H9 (cell line): ENCODE results near the gene CELF4. TPM values are rescaled to one million over a fixed set of nuclear protein-coding genes. Genes with fewer than 3 reads are reported as not detected.

Source experiments
- DNase-seq: peaks from one replicate; pipeline ENCODE4 v3.0.0-alpha.2; 2017
- H2AFZ ChIP-seq: one replicate; pipeline ENCODE4 v1.6.1; 2013; ENCODE audit warnings: mild to moderate bottlenecking, low read length, control low read depth, moderate library complexity
- H2AK5ac ChIP-seq: 2 replicates; pipeline ENCODE4 v1.6.1; 2013; ENCODE audit warnings: low read length, control low read depth, mixed read lengths; ENCODE audit not compliant: insufficient read length
- H2BK120ac ChIP-seq: one replicate; pipeline ENCODE4 v1.6.1; 2013; ENCODE audit warnings: low read depth, mild to moderate bottlenecking, low read length, control low read depth, inconsistent platforms; ENCODE audit not compliant: poor library complexity, severe bottlenecking
- H2BK12ac ChIP-seq: 2 replicates; pipeline ENCODE4 v1.6.1; 2013; ENCODE audit warnings: low read length, control low read depth, mixed read lengths, low read depth; ENCODE audit not compliant: insufficient read length
- H2BK15ac ChIP-seq: 2 replicates; pipeline ENCODE4 v1.6.1; 2013; ENCODE audit warnings: low read depth, low read length, control low read depth
- H2BK20ac ChIP-seq: one replicate; pipeline ENCODE4 v1.6.1; 2013; ENCODE audit warnings: low read depth, mild to moderate bottlenecking, low read length, control low read depth, inconsistent platforms; ENCODE audit not compliant: poor library complexity, severe bottlenecking
- H2BK5ac ChIP-seq: 2 replicates; pipeline ENCODE4 v1.6.1; 2013; ENCODE audit warnings: low read length, control low read depth, mixed read lengths; ENCODE audit not compliant: insufficient read length
- H3K14ac ChIP-seq: 2 replicates; pipeline ENCODE4 v1.6.1; 2013; ENCODE audit warnings: low read length, control low read depth; ENCODE audit not compliant: insufficient read depth
- H3K18ac ChIP-seq: 2 replicates; pipeline ENCODE4 v1.6.1; 2013; ENCODE audit warnings: low read depth, mild to moderate bottlenecking, mixed read lengths, low read length, control low read depth; ENCODE audit not compliant: insufficient read length
- H3K23ac ChIP-seq: 2 replicates; pipeline ENCODE4 v1.6.1; 2013; ENCODE audit warnings: low read length, control low read depth, mixed read lengths, low read depth; ENCODE audit not compliant: insufficient read length
- H3K23me2 ChIP-seq: 2 replicates; pipeline ENCODE4 v1.6.1; 2013; ENCODE audit warnings: low read depth, mild to moderate bottlenecking, mixed read lengths, low read length, control low read depth; ENCODE audit not compliant: insufficient read length, poor library complexity, severe bottlenecking
- H3K27ac ChIP-seq: 2 replicates; pipeline ENCODE4 v1.5.1; 2013; ENCODE audit warnings: low read length, control low read depth, mixed read lengths, low read depth; ENCODE audit not compliant: insufficient read length
- H3K27me3 ChIP-seq: 2 replicates; pipeline ENCODE4 v1.6.1; 2013; ENCODE audit warnings: low read length, control low read depth, inconsistent platforms; ENCODE audit not compliant: insufficient read depth
- H3K4ac ChIP-seq: 2 replicates; pipeline ENCODE4 v1.6.1; 2013; ENCODE audit warnings: low read depth, mild to moderate bottlenecking, control low read depth, inconsistent platforms, low read length, moderate library complexity
- H3K4me1 ChIP-seq: 2 replicates; pipeline ENCODE4 v1.6.1; 2013; ENCODE audit warnings: low read length, control low read depth, inconsistent platforms; ENCODE audit not compliant: insufficient read depth
- H3K4me2 ChIP-seq: 2 replicates; pipeline ENCODE4 v1.6.1; 2013; ENCODE audit warnings: low read length, control low read depth, mixed read lengths; ENCODE audit not compliant: insufficient read length, insufficient read depth
- H3K56ac ChIP-seq: 2 replicates; pipeline ENCODE4 v1.6.1; 2013; ENCODE audit warnings: low read depth, mild to moderate bottlenecking, mixed read lengths, low read length, control low read depth; ENCODE audit not compliant: insufficient read length
- H3K79me1 ChIP-seq: 2 replicates; pipeline ENCODE4 v1.6.1; 2013; ENCODE audit warnings: low read depth, mild to moderate bottlenecking, moderate library complexity, low read length, control low read depth, inconsistent platforms; ENCODE audit not compliant: insufficient read depth, poor library complexity, severe bottlenecking
- H3K79me2 ChIP-seq: 2 replicates; pipeline ENCODE4 v1.6.1; 2013; ENCODE audit warnings: low read length, control low read depth, inconsistent platforms; ENCODE audit not compliant: insufficient read depth
- H3K9ac ChIP-seq: 2 replicates; pipeline ENCODE4 v1.6.1; 2013; ENCODE audit warnings: low read length, control low read depth, mixed read lengths; ENCODE audit not compliant: insufficient read length; ENCODE audit errors: extremely low read depth
- H3K9me3 ChIP-seq: one replicate; pipeline ENCODE4 v1.6.1; 2013; ENCODE audit warnings: low read depth, low read length, inconsistent platforms; ENCODE audit not compliant: control insufficient read depth
- H3T11ph ChIP-seq: one replicate; pipeline ENCODE4 v1.6.1; 2013; ENCODE audit warnings: mild to moderate bottlenecking, low read length, control low read depth, inconsistent platforms
- H4K20me1 ChIP-seq: one replicate; pipeline ENCODE4 v1.6.1; 2013; ENCODE audit not compliant: control insufficient read depth, insufficient read length, insufficient read depth
- H4K5ac ChIP-seq: 2 replicates; pipeline ENCODE4 v1.6.1; 2013; ENCODE audit warnings: low read depth, mild to moderate bottlenecking, mixed read lengths, low read length, control low read depth; ENCODE audit not compliant: insufficient read length
- H4K8ac ChIP-seq: replicated peaks from 2 replicates; pipeline ENCODE4 v1.6.1; 2013; ENCODE audit warnings: low read length, control low read depth, mixed read lengths, low read depth; ENCODE audit not compliant: insufficient read length
- H4K91ac ChIP-seq: 2 replicates; pipeline ENCODE4 v1.6.1; 2013; ENCODE audit warnings: low read depth, mild to moderate bottlenecking, moderate library complexity, mixed read lengths, low read length, control low read depth; ENCODE audit not compliant: insufficient read length
- H3K27ac Mint-ChIP-seq, 3 experiments: 2 replicates in 2 of 3; 3 replicates in 1 of 3; pipeline ENCODE4 v1.8.0; 2020 to 2021; ENCODE audit warnings: mixed read lengths in 3 of 3, mild to moderate bottlenecking in 1 of 3, moderate library complexity in 1 of 3
- H3K27me3 Mint-ChIP-seq: 2 replicates; pipeline ENCODE4 v1.8.0; 2021; ENCODE audit warnings: low read depth, mild to moderate bottlenecking, moderate library complexity, mixed read lengths
- H3K36me3 Mint-ChIP-seq, 3 experiments: 2 replicates in 2 of 3; 3 replicates in 1 of 3; pipeline ENCODE4 v1.8.0; 2020 to 2021; ENCODE audit warnings: low read depth in 3 of 3, mixed read lengths in 3 of 3; ENCODE audit not compliant: insufficient read depth in 1 of 3
- H3K4me1 Mint-ChIP-seq, 2 experiments: 2 replicates each; pipeline ENCODE4 v1.8.0; 2020; ENCODE audit warnings: mixed read lengths in 2 of 2
- H3K4me3 Mint-ChIP-seq, 2 experiments: 2 replicates in 1 of 2; 3 replicates in 1 of 2; pipeline ENCODE4 v1.8.0; 2020 to 2021; ENCODE audit warnings: mild to moderate bottlenecking in 2 of 2, mixed read lengths in 2 of 2, moderate library complexity in 1 of 2
- H3K9me3 Mint-ChIP-seq, 2 experiments: 2 replicates in 1 of 2; 3 replicates in 1 of 2; pipeline ENCODE4 v1.8.0; 2020; ENCODE audit warnings: mild to moderate bottlenecking in 2 of 2, mixed read lengths in 2 of 2, moderate library complexity in 1 of 2
- WGBS: extraction: QIAGEN DNeasy Blood & Tissue Kit; methylation state at CpG from one replicate; pipeline ENCODE4 v1.1.7; 2013; ENCODE audit warnings: missing lambda C conversion rate, low lambda C conversion rate, mixed read lengths; ENCODE audit not compliant: insufficient read length; ENCODE audit errors: extremely low coverage; 5-methylcytosine and 5-hydroxymethylcytosine counted together
- total RNA-seq: library from RNA; stranded (reverse); gene quantifications from 2 replicates; pipeline ENCODE4 v1.2.1, GENCODE V29; 2021
- TF ChIP-seq, protein P1 (sequence below): fragments of 200-600 bp; sonication (generic); conservative IDR thresholded peaks from 3 replicates; pipeline ENCODE4 v1.8.0; 2021; ENCODE audit warnings: antibody characterized with exemption, mild to moderate bottlenecking

CELF4 gene
- total RNA-seq, 1 experiment from 2014 or later: 1.1 TPM

DNA sequence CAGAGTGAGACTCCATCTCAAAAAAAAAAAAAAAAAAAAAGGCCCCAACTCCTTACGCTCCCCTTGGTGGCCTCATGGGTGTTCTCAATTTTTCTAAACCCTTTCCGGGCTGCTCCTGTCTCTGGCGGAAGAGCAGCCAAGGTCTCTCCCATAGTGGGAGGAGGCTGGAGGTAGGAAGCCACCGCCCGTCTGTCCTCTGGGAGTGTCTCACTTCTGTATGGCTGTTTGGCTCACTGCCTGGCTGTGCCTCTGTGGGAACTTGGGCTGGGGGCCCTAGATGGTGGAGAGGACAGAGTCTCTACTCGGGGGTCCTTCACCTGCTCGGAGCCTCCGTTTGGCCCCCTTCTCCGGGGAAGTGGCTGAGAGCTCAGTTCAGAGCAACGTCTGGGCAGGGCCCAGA lies 245.3 kb downstream of the CELF4 start:
- Histone ChIP-seq H2BK12ac (no peak overlapping the region), H3K56ac (no peak overlapping the region), H2BK120ac (no peak overlapping the region), H3K9ac (no peak overlapping the region), H2BK20ac (no peak overlapping the region), H3K23me2 (no peaks in the 10 kb centered on the region), H3K9me3 (no peaks in the 10 kb centered on the region), H4K5ac (no peak overlapping the region), H3K18ac (no peak overlapping the region), H2AFZ (no peak overlapping the region), H2BK15ac (no peak overlapping the region), H2AK5ac (no peak overlapping the region), H4K91ac (no peak overlapping the region), H4K20me1 (no peaks in the 10 kb centered on the region), H3K4me1 (no peaks in the 10 kb centered on the region), H3K4ac (no peak overlapping the region), H3K79me1 (no peaks in the 10 kb centered on the region), H2BK5ac (no peak overlapping the region), H3K27ac (no peak overlapping the region), H3K23ac (no peak overlapping the region), H3K27me3 (no peaks in the 10 kb centered on the region), H3K14ac (no peak overlapping the region), H3K4me2 (no peak overlapping the region), H3T11ph (no peak overlapping the region), H4K8ac (no peak overlapping the region), H3K79me2 (no peaks in the 10 kb centered on the region)
- TF ChIP-seq, protein P1, sequence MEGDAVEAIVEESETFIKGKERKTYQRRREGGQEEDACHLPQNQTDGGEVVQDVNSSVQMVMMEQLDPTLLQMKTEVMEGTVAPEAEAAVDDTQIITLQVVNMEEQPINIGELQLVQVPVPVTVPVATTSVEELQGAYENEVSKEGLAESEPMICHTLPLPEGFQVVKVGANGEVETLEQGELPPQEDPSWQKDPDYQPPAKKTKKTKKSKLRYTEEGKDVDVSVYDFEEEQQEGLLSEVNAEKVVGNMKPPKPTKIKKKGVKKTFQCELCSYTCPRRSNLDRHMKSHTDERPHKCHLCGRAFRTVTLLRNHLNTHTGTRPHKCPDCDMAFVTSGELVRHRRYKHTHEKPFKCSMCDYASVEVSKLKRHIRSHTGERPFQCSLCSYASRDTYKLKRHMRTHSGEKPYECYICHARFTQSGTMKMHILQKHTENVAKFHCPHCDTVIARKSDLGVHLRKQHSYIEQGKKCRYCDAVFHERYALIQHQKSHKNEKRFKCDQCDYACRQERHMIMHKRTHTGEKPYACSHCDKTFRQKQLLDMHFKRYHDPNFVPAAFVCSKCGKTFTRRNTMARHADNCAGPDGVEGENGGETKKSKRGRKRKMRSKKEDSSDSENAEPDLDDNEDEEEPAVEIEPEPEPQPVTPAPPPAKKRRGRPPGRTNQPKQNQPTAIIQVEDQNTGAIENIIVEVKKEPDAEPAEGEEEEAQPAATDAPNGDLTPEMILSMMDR: no peak
- no peak overlapping the region for H3K4me3 Mint-ChIP-seq
- no peaks in the 10 kb centered on the region for H3K9me3 Mint-ChIP-seq
- H3K4me1 Mint-ChIP-seq: peaks cover 4 to 16% of the 10 kb centered on the region in 2 experiments
- H3K36me3 Mint-ChIP-seq: no peaks in the 10 kb centered on the region
- H3K27me3 Mint-ChIP-seq: peaks cover 14% of the 10 kb centered on the region
- no peak for DNase-seq
- H3K27ac Mint-ChIP-seq: peak overlapping the region in 1 of 3 experiments; percentile 27; a peak in 1 of 7 replicates
- no CpG with 5 or more reads among the region's 10 CpGs for WGBS
